Ectodermal cell (in vitro differentiated cells): Measurements from ENCODE around the gene CSNK1G2.

Experiments
- H3K27ac ChIP-seq: 2 replicates; pipeline ENCODE4 v1.7.0; 2013; ENCODE audit warnings: mild to moderate bottlenecking, low read depth, low read length; ENCODE audit not compliant: insufficient read depth, poor library complexity, severe bottlenecking
- H3K27me3 ChIP-seq: 2 replicates; pipeline ENCODE4 v1.7.0; 2013; ENCODE audit warnings: mild to moderate bottlenecking, low read length; ENCODE audit not compliant: insufficient read depth, control insufficient read depth, poor library complexity, severe bottlenecking
- H3K36me3 ChIP-seq: one replicate; pipeline ENCODE4 v1.7.0; 2013; ENCODE audit warnings: low read length; ENCODE audit not compliant: control insufficient read depth, insufficient read depth
- H3K4me1 ChIP-seq: one replicate; pipeline ENCODE4 v1.7.0; 2013; ENCODE audit warnings: low read length; ENCODE audit not compliant: control insufficient read depth, insufficient read depth
- H3K4me3 ChIP-seq: 2 replicates; pipeline ENCODE4 v1.7.0; 2013; ENCODE audit warnings: low read depth, low read length, control low read depth; ENCODE audit not compliant: insufficient read depth
- H3K9me3 ChIP-seq: 2 replicates; pipeline ENCODE4 v1.7.0; 2013; ENCODE audit warnings: mild to moderate bottlenecking, low read length, moderate library complexity; ENCODE audit not compliant: control insufficient read depth
- WGBS, 2 experiments: methylation state at CpG; one replicate each; pipeline ENCODE4 v1.1.7; 2013; ENCODE audit warnings: missing lambda C conversion rate in 2 of 2; 5-methylcytosine and 5-hydroxymethylcytosine counted together

The CSNK1G2 gene

GRCh38 chr19:1907563-1908363, 33.2 kb upstream of the CSNK1G2 start:
- Histone ChIP-seq H3K4me1 (peaks cover 6% of the 10 kb centered on the region), H3K27ac (no peak overlapping the region), H3K27me3 (no peaks in the 10 kb centered on the region), H3K9me3 (no peaks in the 10 kb centered on the region), H3K4me3 (no peak overlapping the region), H3K36me3 (peaks cover 12% of the 10 kb centered on the region)
- 94 to 95% methylated on average over 43 of the region's 43 CpGs for WGBS, 2 experiments

GRCh38 chr19:1908364-1908678, 32.7 kb upstream of the CSNK1G2 start:
- Histone ChIP-seq H3K4me1 (peaks cover 6% of the 10 kb centered on the region), H3K27me3 (no peaks in the 10 kb centered on the region), H3K9me3 (no peaks in the 10 kb centered on the region), H3K27ac (no peak overlapping the region), H3K4me3 (no peak overlapping the region), H3K36me3 (peaks cover 18% of the 10 kb centered on the region)
- WGBS, 2 experiments = 97% methylated on average over 13 of the region's 13 CpGs

- H3K4me1 ChIP-seq = no peaks in the 10 kb centered on the region
- H3K9me3 ChIP-seq = no peaks in the 10 kb centered on the region
- peaks cover 19% of the 10 kb centered on the region for H3K36me3 ChIP-seq
- no peak overlapping the region for H3K4me3 ChIP-seq
- no peak overlapping the region for H3K27ac ChIP-seq
- H3K27me3 ChIP-seq = no peaks in the 10 kb centered on the region
- 93 to 94% methylated on average over 10 of the region's 10 CpGs for WGBS, 2 experiments
Observed at GRCh38 chr19:1909761-1910080, 31.3 kb upstream of the CSNK1G2 start.

- H3K36me3 ChIP-seq = peaks cover 23% of the 10 kb centered on the region
- H3K4me1 ChIP-seq = no peaks in the 10 kb centered on the region
- H3K27me3 ChIP-seq = no peaks in the 10 kb centered on the region
- H3K4me3 ChIP-seq = no peak overlapping the region
- H3K27ac ChIP-seq = no peak overlapping the region
- no peaks in the 10 kb centered on the region for H3K9me3 ChIP-seq
- WGBS, 2 experiments = 96 to 97% methylated on average over 10 of the region's 10 CpGs
Observed at GRCh38 chr19:1910177-1910576, 30.8 kb upstream of the CSNK1G2 start.

GRCh38 chr19:1911098-1911497, 29.9 kb upstream of the CSNK1G2 start:
- no peak overlapping the region for H3K4me3 ChIP-seq
- 91 to 92% methylated on average over 13 of the region's 13 CpGs for WGBS, 2 experiments
- H3K36me3 ChIP-seq = peaks cover 25% of the 10 kb centered on the region
- no peaks in the 10 kb centered on the region for H3K27me3 ChIP-seq
- no peaks in the 10 kb centered on the region for H3K9me3 ChIP-seq
- H3K27ac ChIP-seq = no peak overlapping the region
- H3K4me1 ChIP-seq = no peaks in the 10 kb centered on the region

GRCh38 chr19:1911995-1912394, 29.0 kb upstream of the CSNK1G2 start:
- Histone ChIP-seq H3K4me1 (no peaks in the 10 kb centered on the region), H3K4me3 (no peak overlapping the region), H3K27ac (no peak overlapping the region), H3K36me3 (peaks cover 25% of the 10 kb centered on the region), H3K27me3 (no peaks in the 10 kb centered on the region), H3K9me3 (no peaks in the 10 kb centered on the region)
- 96 to 97% methylated on average over 37 of the region's 37 CpGs for WGBS, 2 experiments

GRCh38 chr19:1912760-1913505, 28.0 kb upstream of the CSNK1G2 start:
- no peaks in the 10 kb centered on the region for H3K9me3 ChIP-seq
- no peaks in the 10 kb centered on the region for H3K4me1 ChIP-seq
- no peak overlapping the region for H3K4me3 ChIP-seq
- no peaks in the 10 kb centered on the region for H3K27me3 ChIP-seq
- WGBS, 2 experiments = 97% methylated on average over 77 of the region's 77 CpGs
- peaks cover 27% of the 10 kb centered on the region for H3K36me3 ChIP-seq
- no peak overlapping the region for H3K27ac ChIP-seq

- H3K36me3 ChIP-seq = peaks cover 37% of the 10 kb centered on the region
- H3K27ac ChIP-seq = no peak overlapping the region
- no peaks in the 10 kb centered on the region for H3K27me3 ChIP-seq
- no peaks in the 10 kb centered on the region for H3K9me3 ChIP-seq
- no peak overlapping the region for H3K4me3 ChIP-seq
- 92% methylated on average over 23 of the region's 23 CpGs for WGBS, 2 experiments
- no peaks in the 10 kb centered on the region for H3K4me1 ChIP-seq
Observed at GRCh38 chr19:1913781-1914577, 27.0 kb upstream of the CSNK1G2 start.

- Histone ChIP-seq H3K27me3 (no peaks in the 10 kb centered on the region), H3K4me1 (no peaks in the 10 kb centered on the region), H3K4me3 (no peak overlapping the region), H3K36me3 (peaks cover 39% of the 10 kb centered on the region), H3K27ac (no peak overlapping the region), H3K9me3 (no peaks in the 10 kb centered on the region)
- WGBS, 2 experiments = 95 to 96% methylated on average over 23 of the region's 23 CpGs
Observed at GRCh38 chr19:1914826-1915341, 26.1 kb upstream of the CSNK1G2 start.

GRCh38 chr19:1917146-1917545, 23.8 kb upstream of the CSNK1G2 start:
- Histone ChIP-seq H3K27ac (no peak overlapping the region), H3K27me3 (no peaks in the 10 kb centered on the region), H3K4me3 (no peak overlapping the region), H3K36me3 (peaks cover 44% of the 10 kb centered on the region), H3K4me1 (no peaks in the 10 kb centered on the region), H3K9me3 (no peaks in the 10 kb centered on the region)
- 94 to 95% methylated on average over 17 of the region's 17 CpGs for WGBS, 2 experiments
